PC-9 (cell line): ENCODE results near the gene TRAF3. TPM values are rescaled to one million over a fixed set of nuclear protein-coding genes. Genes with fewer than 3 reads are reported as not detected.

Source experiments
- BruUV-seq: library from RNA; stranded (reverse); fragments of 400-500 nt; replicated peaks from 2 replicates; lab custom pipeline; 2021; lab: Mats Ljungman, UMichigan
- CTCF ChIA-PET: fragments of 300-600 bp; sonication (Branson Sonifier 250); formaldehyde crosslinking; loops from one replicate; lab custom pipeline; 2022; ENCODE audit warnings: antibody characterized with exemption; lab: Charles Lee
- POLR2A ChIA-PET: fragments of 300-600 bp; sonication (Branson Sonifier 250); formaldehyde crosslinking; loops from one replicate; lab custom pipeline; 2022; ENCODE audit warnings: antibody characterized with exemption; ENCODE audit not compliant: unreplicated experiment; lab: Charles Lee
- DNase-seq, 2 experiments: peaks; one replicate each; pipeline versions ENCODE4 v3.0.0 to v3.0.0-alpha.2; 2015 to 2022; ENCODE audit warnings: mixed read lengths in 1 of 2
- H2AFZ ChIP-seq: fragments of 200-600 bp; sonication (generic); 2 replicates; pipeline ENCODE4 v1.8.1; 2017; ENCODE audit warnings: antibody characterized with exemption
- H3F3A ChIP-seq: fragments of 200-600 bp; sonication (generic); 2 replicates; pipeline ENCODE4 v1.8.1; 2017; ENCODE audit warnings: antibody characterized with exemption, mild to moderate bottlenecking, low read depth; ENCODE audit not compliant: insufficient read depth
- H3K27ac ChIP-seq: fragments of 200-600 bp; sonication (generic); 2 replicates; pipeline ENCODE4 v1.6.1; 2016; ENCODE audit warnings: mixed run types
- H3K27me3 ChIP-seq: fragments of 200-600 bp; sonication (generic); 2 replicates; pipeline ENCODE4 v1.6.1; 2016; ENCODE audit warnings: low read depth, mixed run types; ENCODE audit not compliant: insufficient read depth
- H3K36me3 ChIP-seq: fragments of 200-600 bp; sonication (generic); 2 replicates; pipeline ENCODE4 v1.6.1; 2016; ENCODE audit warnings: low read depth, mixed run types
- H3K4me1 ChIP-seq: fragments of 200-600 bp; sonication (generic); replicated peaks from 2 replicates; pipeline ENCODE4 v1.6.1; 2016; ENCODE audit warnings: mixed run types; ENCODE audit not compliant: insufficient read depth
- H3K4me2 ChIP-seq: fragments of 200-600 bp; sonication (generic); 2 replicates; pipeline ENCODE4 v1.6.1; 2017; ENCODE audit warnings: mixed run types
- H3K4me3 ChIP-seq: fragments of 200-600 bp; sonication (generic); 2 replicates; pipeline ENCODE4 v1.6.1; 2016; ENCODE audit warnings: mixed run types
- H3K79me2 ChIP-seq: fragments of 200-600 bp; sonication (generic); 2 replicates; pipeline ENCODE4 v1.6.1; 2017; ENCODE audit warnings: low read depth, mixed run types
- H3K9me2 ChIP-seq: fragments of 200-600 bp; sonication (generic); 2 replicates; pipeline ENCODE4 v1.8.1; 2017; ENCODE audit warnings: mild to moderate bottlenecking; ENCODE audit not compliant: insufficient read depth
- H3K9me3 ChIP-seq: fragments of 200-600 bp; sonication (generic); 2 replicates; pipeline ENCODE4 v1.8.1; 2016; ENCODE audit warnings: low read depth; ENCODE audit not compliant: insufficient read depth
- H4K20me1 ChIP-seq: fragments of 200-600 bp; sonication (generic); 2 replicates; pipeline ENCODE4 v1.8.1; 2017; ENCODE audit not compliant: insufficient read depth
- EZH2 ChIP-seq: fragments of 200-600 bp; sonication (generic); IDR thresholded peaks from 2 replicates; pipeline ENCODE4 v1.8.0; 2017; ENCODE audit warnings: antibody characterized with exemption, low read depth
- intact Hi-C: fragments of 100-400 bp; cut with micrococcal nuclease; formaldehyde crosslinking; loops from one replicate; pipeline ENCODE4 v1.10.0; 2022; ENCODE audit not compliant: unreplicated experiment
- total RNA-seq: library from RNA; stranded (reverse); gene quantifications from 2 replicates; pipeline ENCODE4 v1.2.3, GENCODE V29; 2021
- TF ChIP-seq, protein P1 (sequence below): fragments of 200-600 bp; sonication (generic); conservative IDR thresholded peaks from 2 replicates; pipeline ENCODE4 v1.6.1; 2017; ENCODE audit warnings: mixed run types, antibody characterized with exemption, mild to moderate bottlenecking, moderate library complexity

The TRAF3 gene
- total RNA-seq, 1 experiment from 2014 or later: 41.3 TPM

DNA sequence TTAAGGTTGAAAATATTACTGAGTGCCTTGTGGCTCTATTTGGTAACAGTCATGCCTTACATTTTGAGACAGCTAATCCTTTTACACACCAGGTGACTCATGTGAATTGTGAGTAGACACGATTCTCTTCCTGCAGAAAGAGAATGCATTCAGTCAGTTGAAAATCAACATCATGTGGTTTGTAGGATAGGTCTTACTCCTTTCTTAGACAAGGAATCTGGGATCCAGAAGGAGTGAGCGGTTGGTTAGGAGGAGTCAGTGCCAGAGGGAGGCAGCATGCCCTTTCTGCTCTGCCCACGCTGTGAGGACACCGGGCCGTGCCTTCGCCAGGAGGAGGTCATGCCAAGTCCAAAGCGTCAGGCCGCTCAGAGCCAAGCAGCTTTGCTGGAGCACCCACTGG, 47.6 kb downstream of the TRAF3 start:
- H3K4me3 ChIP-seq: no peak overlapping the region
- POLR2A ChIA-PET: interaction anchor here (0.6 kb wide), 2 partner anchors 52 to 291 kb away, joined by 5 to 13 read pairs; no protein-coding TSS in a partner anchor
- no peaks in the 10 kb centered on the region for H3K9me3 ChIP-seq
- H3K27me3 ChIP-seq: no peaks in the 10 kb centered on the region
- DNase-seq: peak in 1 of 2 experiments; percentile 65
- no peak overlapping the region for H3K4me2 ChIP-seq
- peaks cover 59% of the 10 kb centered on the region for H3K79me2 ChIP-seq
- CTCF ChIA-PET: no interaction called here
- intact Hi-C loops: no loop called here
- H3K4me1 ChIP-seq: peaks cover 19% of the 10 kb centered on the region
- H4K20me1 ChIP-seq: peaks cover 13% of the 10 kb centered on the region; the same call in 1 of the 2 replicates
- H3K36me3 ChIP-seq: no peaks in the 10 kb centered on the region
- no TSS peak for BruUV-seq
- no peaks in the 10 kb centered on the region for H3K9me2 ChIP-seq
- H2AFZ ChIP-seq: no peak overlapping the region
- H3F3A ChIP-seq: peaks cover 9% of the 10 kb centered on the region; the same call in 1 of the 2 replicates
- H3K27ac ChIP-seq: no peak overlapping the region
- TF ChIP-seq, protein P1, sequence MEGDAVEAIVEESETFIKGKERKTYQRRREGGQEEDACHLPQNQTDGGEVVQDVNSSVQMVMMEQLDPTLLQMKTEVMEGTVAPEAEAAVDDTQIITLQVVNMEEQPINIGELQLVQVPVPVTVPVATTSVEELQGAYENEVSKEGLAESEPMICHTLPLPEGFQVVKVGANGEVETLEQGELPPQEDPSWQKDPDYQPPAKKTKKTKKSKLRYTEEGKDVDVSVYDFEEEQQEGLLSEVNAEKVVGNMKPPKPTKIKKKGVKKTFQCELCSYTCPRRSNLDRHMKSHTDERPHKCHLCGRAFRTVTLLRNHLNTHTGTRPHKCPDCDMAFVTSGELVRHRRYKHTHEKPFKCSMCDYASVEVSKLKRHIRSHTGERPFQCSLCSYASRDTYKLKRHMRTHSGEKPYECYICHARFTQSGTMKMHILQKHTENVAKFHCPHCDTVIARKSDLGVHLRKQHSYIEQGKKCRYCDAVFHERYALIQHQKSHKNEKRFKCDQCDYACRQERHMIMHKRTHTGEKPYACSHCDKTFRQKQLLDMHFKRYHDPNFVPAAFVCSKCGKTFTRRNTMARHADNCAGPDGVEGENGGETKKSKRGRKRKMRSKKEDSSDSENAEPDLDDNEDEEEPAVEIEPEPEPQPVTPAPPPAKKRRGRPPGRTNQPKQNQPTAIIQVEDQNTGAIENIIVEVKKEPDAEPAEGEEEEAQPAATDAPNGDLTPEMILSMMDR: no peak
- TF ChIP-seq EZH2: no peak

DNA sequence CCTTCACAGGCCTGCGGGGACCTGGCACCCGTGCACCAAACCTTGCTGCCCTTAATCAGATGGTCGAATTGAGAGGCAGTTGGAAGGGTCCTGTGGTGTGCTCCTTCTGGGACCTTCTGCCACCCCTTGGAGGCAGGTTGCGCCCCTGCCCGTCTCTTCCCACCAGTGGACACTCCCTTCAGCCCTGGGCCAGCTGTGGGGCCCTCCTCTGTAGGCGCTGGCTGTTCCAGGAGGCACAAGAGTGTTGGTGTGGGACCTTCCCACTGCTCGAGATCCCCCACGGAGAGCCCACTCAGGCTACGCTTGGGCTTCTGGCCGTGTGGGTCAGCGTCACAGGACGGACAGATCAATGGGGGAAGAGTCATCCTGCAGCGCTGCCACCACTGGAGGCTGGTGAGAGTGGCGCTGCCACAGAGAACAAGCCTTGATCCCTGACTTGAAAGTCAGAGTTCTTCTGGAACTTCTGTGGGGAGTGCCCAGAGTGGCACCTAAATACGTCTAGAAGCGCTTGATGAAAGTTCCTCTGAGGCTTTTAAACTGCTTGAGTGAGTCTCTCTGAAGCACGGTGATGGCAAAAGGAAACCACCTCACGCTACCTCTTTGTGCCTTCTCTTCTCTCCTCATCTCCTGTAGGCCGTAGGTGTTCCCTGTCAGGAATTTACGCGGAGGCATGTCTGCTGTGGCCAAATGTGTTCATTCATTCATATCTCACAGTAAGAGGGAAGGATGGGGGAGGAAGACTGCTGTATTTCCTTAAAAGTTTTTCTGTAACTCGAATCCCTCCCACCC, 48.3 kb downstream of the TRAF3 start:
- no peaks in the 10 kb centered on the region; the same call in 1 of the 2 replicates for H3K36me3 ChIP-seq
- no peak overlapping the region for H3K4me3 ChIP-seq
- no peak for DNase-seq
- H2AFZ ChIP-seq: no peak overlapping the region
- no peak overlapping the region for H3K27ac ChIP-seq
- intact Hi-C loops: no loop called here
- TF ChIP-seq, protein P1: no peak
- TF ChIP-seq EZH2: no peak
- H3K9me3 ChIP-seq: no peaks in the 10 kb centered on the region
- ChIA-PET CTCF (no interaction called here), POLR2A (interaction anchor here (0.6 kb wide), 2 partner anchors 52 to 291 kb away, joined by 5 to 13 read pairs; no protein-coding TSS in a partner anchor)
- peaks cover 13% of the 10 kb centered on the region; the same call in 1 of the 2 replicates for H4K20me1 ChIP-seq
- BruUV-seq: no TSS peak
- H3K27me3 ChIP-seq: no peaks in the 10 kb centered on the region
- H3K9me2 ChIP-seq: no peaks in the 10 kb centered on the region
- peaks cover 9% of the 10 kb centered on the region; the same call in 1 of the 2 replicates for H3F3A ChIP-seq
- no peak overlapping the region for H3K4me2 ChIP-seq
- peaks cover 56% of the 10 kb centered on the region for H3K79me2 ChIP-seq
- peaks cover 19% of the 10 kb centered on the region for H3K4me1 ChIP-seq

DNA sequence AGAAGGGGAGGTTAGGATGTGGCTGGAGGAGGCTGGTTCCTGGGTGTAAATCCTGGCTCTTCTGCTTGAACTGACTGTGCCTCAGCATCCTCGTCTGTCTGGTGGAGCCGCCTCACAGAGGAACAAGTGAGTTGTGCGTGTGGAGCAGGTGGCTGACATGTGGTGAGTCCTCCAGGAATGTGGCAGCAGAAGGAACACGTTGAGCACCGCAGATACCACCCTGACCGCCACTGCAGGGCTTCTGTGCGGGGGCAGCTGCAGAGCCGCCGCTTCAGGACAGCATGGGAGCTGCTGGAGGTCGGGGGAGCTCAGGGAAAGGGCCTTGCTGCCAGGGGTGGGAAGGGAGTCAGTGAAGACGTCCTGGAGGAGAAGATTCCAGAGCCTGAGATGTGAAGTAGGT, 48.9 kb downstream of the TRAF3 start:
- Histone ChIP-seq H4K20me1 (peaks cover 13% of the 10 kb centered on the region; the same call in 1 of the 2 replicates), H3K27me3 (no peaks in the 10 kb centered on the region), H3K27ac (no peak overlapping the region), H3K79me2 (peaks cover 56% of the 10 kb centered on the region), H3K4me3 (no peak overlapping the region), H3K4me1 (peaks cover 19% of the 10 kb centered on the region), H3K36me3 (no peaks in the 10 kb centered on the region; the same call in 1 of the 2 replicates), H3K9me3 (no peaks in the 10 kb centered on the region), H3K4me2 (no peak overlapping the region), H3K9me2 (no peaks in the 10 kb centered on the region), H2AFZ (no peak overlapping the region), H3F3A (peaks cover 9% of the 10 kb centered on the region; the same call in 1 of the 2 replicates)
- intact Hi-C loops: no loop called here
- no peak for TF ChIP-seq EZH2
- TF ChIP-seq, protein P1: no peak
- BruUV-seq: no TSS peak
- ChIA-PET CTCF (no interaction called here), POLR2A (no interaction called here)
- DNase-seq: no peak
